Right kidney (tissue), 1 donor: ENCODE results near the gene XRN2.
"Not testable (repeated sequence)": the region's sequence is repeated elsewhere in the genome, so short reads cannot be mapped to it uniquely, and the experiment has no call there.

ENCODE experiments used
- DNase-seq: peaks from one replicate; pipeline ENCODE4 v3.0.0-alpha.2; 2016

Gene XRN2

DNA sequence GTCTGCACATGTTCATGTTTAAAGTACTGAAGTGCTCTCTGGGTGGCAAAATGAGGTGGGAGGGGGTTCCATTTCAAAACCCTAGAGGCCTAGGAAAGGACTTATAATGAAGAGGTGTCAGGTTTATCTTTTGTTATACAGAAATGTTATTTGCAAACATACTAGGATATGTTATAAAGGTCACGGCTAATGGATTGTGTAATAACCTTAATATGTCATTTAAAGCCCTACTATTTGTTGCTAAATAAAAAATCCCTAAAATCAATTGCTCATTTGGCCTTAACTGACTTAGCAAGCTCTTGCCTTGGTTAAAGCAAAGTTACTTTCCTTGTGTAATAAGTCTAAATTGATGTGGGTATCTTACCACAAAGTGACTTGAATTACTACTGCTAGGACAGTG lies 85.4 kb downstream of the XRN2 start:
- DNase-seq = no peak

DNA sequence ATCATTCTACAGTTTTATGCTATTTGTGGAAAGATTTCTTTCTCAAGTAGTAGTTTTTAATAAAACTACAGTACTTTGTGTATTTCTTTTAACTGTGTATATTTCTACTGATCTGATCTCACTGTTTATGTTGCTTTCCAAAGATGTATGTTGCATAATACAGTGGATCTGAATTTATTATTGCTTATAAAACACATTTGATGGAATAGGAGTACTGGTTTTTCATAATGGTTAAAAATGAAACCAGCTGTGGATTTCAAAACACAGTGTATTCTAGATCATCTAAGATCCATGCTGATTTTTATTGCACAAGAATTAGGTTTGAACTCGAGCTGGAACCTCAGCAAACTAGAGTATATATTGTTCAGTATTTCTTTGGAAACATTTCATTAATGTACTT lies 86.2 kb downstream of the XRN2 start:
- DNase-seq = no peak

DNA sequence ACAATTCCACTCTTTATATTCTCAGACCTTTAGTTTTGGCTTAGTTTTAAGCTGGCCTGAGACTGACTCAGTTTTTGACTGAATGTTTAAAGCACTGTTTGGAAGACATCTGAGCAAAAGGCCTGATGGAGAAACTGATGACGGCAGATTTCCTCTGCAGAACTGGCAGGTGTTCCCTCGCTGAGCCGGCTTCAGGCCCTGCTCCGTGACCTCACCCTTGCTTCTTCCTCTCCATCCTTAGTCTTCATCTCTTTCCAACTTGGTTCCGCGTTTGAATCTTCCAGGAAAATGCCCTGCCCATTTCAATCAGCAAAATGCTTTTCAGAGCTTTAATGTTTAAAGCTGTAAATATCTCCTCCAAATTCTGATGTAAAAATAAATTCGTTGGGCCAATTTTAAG lies 87.6 kb downstream of the XRN2 start:
- no peak for DNase-seq

- DNase-seq = peak; percentile 75
Measured at GRCh38 chr20:21391185-21391971, 88.2 kb downstream of the XRN2 start.

- DNase-seq = no peak
Measured at GRCh38 chr20:21391972-21392352, 88.8 kb downstream of the XRN2 start.

- DNase-seq = peak; percentile 48
Measured at GRCh38 chr20:21393166-21393565, 90.0 kb downstream of the XRN2 start.

- DNase-seq = peak; percentile 23
Measured at GRCh38 chr20:21393816-21394519, 90.8 kb downstream of the XRN2 start.

DNA sequence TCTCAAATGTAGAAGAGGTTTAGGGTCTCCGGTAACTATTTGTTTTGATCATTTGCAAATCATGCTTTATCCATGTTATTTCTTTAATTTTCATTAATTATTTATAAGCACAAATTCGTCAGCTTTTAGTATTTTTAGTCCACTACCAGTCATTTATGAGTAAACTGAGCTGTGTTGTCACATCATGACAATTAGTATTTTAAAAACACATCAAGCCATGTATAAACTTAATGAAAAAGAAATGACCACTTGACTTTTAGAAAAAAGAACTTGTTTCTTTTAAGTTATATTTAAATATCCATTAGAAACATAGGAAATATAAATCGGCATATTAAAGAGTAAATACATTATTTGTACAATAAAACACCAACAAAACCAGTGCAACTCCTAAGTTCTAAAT lies 91.4 kb downstream of the XRN2 start:
- DNase-seq = no peak

- DNase-seq = no peak
Measured at GRCh38 chr20:21395051-21395665, 92.0 kb downstream of the XRN2 start.

- DNase-seq = peak; percentile 88
Measured at GRCh38 chr20:21395666-21396598, 92.8 kb downstream of the XRN2 start.

- peak; percentile 45 for DNase-seq
Measured at GRCh38 chr20:21396599-21397340, 93.6 kb downstream of the XRN2 start.

DNA sequence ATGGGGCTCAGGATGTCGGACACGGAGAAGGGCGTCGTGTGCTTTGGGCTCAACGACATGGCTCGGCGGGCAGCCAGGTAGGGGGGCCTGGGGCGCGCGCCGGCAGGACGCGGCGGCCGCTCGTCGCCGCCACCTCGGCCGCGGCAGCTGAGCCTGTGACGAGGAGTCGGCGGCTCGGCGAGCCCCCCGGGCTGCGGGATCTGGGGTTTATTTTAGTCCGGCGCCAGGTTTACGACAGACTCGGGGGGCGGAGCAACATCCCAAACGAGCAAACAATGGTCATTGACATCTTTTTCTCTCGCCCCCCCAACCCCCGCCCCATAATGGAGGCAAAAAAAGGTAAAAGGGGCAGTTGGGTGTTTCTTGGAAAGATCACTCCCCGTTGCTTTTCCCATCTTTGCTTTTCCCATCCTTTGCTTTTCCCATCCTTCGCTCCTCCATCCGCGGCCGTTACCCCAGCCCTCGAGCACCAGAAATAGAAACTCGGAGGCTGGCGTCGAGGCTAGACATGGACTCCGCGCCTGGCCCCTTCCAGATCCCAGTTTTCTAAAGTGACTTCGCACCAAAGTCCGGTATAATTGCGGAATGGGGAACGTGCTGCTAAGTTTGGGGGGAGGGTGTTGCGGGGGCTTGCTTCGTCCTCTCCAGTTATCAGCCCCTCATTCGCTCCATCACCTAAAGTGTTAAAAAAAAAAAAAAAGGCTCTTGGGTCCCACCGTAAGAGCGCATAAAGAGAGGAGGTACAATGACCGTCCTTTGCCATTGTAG lies 94.4 kb downstream of the XRN2 start, which contains the start of gene NKX2-4:
NKX2-4 (minus strand) TSS at position 186 of the 768 bp plus-strand sequence; CDS start at position 59, 127 bp downstream.
- peak; percentile 62 for DNase-seq

GRCh38 chr20:21398109-21399004 lies 95.2 kb downstream of the XRN2 start:
- peak; percentile 38 for DNase-seq

GRCh38 chr20:21399005-21399475 lies 95.9 kb downstream of the XRN2 start:
- DNase-seq = no peak

GRCh38 chr20:21411725-21412124 lies 108.6 kb downstream of the XRN2 start:
- no peak for DNase-seq

DNA sequence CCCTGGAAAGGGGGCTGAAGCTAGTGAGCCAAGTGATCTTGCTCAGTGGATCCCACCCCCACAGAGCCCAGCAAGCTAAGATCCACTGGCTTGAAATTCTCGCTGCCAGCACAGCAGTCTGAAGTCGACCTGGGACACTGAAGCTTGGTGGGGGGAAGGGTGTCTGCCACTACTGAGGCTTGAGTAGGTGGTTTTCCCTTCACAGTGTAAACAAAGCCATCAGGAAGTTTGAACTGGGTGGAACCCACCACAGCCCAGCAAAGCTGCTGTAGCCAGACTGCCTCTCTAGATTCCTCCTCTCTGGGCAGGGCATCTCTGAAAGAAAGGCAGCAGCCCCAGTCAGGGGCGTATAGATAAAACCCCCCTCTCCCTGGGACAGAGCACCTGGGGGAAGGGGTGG lies 110.9 kb downstream of the XRN2 start:
- DNase-seq = not testable (repeated sequence)

DNA sequence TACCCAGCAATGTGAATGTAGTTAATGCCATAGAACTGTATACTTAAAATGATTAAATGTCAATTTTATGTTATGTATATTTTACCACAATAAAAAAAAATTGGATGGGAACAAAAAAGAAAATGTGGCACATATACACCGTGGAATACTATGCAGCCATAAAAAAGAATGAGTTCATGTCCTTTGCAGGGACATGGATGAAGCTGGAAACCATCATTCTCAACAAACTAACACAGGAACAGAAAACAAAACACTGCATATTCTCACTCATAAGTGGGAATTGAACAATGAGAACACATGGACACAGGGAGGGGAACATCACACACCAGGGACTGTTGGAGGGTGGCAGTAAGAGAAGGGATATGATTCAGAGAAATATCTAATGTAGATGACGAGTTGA lies 116.0 kb downstream of the XRN2 start:
- not testable (repeated sequence) for DNase-seq

DNA sequence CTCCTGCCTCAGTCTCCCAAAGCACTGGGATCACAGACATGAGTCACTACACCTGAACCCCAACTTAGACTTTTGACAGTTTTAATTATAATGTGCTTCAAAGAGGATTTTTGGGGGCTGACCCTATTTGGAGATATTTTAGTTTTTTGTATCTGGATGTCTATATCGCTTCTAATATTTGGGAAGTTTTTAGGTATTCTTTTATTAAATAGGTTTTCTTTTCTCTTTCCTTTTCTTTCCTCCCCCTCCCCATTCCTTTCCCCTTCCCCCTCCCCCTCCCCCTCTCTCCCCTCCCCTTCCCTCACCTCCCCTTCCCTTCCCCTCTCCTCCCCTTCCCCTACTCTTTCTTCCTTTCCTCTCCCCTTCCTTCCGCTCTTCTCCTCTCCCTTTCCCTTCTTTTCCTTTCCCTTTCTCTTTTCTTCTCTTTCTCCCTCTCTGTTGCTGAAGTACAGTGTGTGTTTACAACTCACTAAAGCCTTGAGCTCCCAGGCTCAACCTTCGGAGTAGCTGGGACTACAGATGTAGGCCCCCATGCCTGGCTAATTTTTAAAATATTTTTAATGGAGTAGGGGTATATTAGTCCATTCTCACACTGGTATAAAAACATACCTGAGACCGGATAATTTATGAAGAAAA lies 118.6 kb downstream of the XRN2 start:
- DNase-seq = no peak

GRCh38 chr20:21423712-21424111 lies 120.6 kb downstream of the XRN2 start:
- not testable (repeated sequence) for DNase-seq
